ENCODE measurements around the gene SIRT7.
A peak's percentile ranks its signal among the peaks of the same experiment; 100 is the strongest.
"Not testable (repeated sequence)": the region's sequence is repeated elsewhere in the genome, so short reads cannot be mapped to it uniquely, and the experiment has no call there.

Gene SIRT7

DNA sequence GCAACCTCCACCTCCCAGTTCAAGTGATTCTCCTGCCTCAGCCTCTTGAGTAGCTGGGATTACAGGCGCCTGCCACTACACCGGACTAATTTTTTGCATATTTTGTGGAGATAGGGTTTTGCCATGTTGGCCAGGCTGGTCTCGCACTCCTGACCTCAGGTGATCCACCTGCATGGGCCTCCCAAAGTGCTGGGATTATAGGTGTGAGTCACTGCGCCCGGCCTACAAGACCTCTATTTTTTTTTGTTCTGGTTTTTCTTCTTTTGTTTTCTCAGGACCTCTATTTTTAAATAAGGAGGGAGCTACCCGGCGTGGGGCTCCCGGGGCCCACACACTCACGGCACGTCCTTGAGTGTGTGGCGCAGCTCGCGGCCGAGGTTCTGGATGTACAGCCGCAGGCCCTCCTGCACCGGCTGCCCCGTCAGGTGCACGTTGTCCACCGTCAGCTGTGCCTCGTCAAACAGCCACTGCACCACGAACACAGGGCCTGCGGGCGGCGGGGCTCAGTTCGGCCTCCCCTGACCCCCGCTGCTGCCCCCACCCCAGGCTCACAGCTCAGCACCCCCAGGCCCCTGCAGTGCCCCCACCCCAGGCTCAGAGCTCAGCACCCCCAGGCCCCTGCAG is 37.2 kb upstream of the SIRT7 start:
- no peak for DNase-seq (ENCODE audit: low spot score)

GRCh38 chr17:81954131-81955057 is 36.4 kb upstream of the SIRT7 start:
- DNase-seq (ENCODE audit: low spot score): no peak

GRCh38 chr17:81953443-81953842 is 35.5 kb upstream of the SIRT7 start:
- not testable (repeated sequence) for DNase-seq (ENCODE audit: low spot score)

GRCh38 chr17:81952792-81953228 is 34.8 kb upstream of the SIRT7 start:
- DNase-seq (ENCODE audit: low spot score): no peak

GRCh38 chr17:81951785-81952684 is 34.1 kb upstream of the SIRT7 start:
- no peak for DNase-seq (ENCODE audit: low spot score)

DNA sequence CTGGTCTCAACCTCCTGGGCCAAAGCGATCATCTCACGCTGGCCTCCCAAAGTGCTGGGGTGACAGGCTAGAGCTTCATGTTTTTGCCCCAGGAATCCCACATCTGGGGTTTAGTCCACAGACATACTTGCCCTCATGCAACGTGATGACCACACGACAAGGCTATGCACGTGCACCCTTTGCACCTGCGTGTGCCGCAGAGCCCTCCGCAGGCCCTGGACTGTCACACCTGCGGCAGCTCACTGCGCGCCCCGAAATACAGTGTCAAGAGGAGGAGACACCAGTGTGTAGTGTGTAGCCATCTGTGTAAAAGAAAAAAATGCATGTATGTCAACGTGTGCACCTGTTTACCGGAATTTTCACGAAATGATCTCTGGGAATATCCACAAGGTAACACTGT is 32.5 kb upstream of the SIRT7 start:
- no peak for DNase-seq (ENCODE audit: low spot score)

GRCh38 chr17:81948635-81949378 is 30.8 kb upstream of the SIRT7 start:
- DNase-seq (ENCODE audit: low spot score): no peak

DNA sequence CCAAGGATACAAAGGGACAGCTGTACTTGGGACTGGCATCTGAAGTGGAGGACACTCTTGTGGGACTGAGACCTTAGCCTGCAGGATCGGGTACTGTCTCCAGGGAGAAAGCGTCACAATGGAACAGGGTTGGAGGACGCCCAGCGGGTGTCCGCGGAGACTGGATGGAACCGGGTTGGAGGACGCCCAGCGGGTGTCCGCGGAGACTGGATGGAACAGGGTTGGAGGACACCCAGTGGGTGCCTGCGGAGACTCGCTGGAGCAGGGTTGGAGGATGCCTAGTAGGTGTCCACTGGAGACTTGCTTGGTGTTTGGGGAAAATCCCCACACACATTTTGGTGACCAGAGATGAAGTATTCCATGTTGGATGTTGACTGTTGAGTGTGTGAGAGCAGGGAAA is 29.2 kb upstream of the SIRT7 start, which contains the start of gene MYADML2:
Gene MYADML2, minus strand, starts transcription at position 45 of the 400 bp plus-strand sequence. CDS start 5,492 bp downstream, outside the sequence.
- DNase-seq (ENCODE audit: low spot score): no peak

DNA sequence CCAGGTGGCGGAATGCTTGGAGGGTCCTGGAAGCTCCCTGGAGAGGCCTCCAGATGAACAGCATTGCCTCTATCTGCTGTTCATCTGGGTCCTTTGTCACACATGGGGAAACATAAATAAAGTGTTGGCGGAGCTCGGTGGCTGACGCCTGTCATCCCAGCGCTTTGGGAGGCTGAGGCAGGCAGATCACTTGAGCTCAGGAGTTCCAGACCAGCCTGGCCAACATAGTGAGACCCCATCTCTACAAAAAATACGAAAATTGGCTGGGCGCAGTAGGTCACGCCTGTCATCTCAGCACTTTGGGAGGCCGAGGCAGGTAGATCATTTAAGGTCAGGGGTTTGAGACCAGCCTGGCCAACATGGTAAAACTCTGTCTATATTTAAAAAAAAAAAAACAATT is 26.9 kb upstream of the SIRT7 start:
- no peak for DNase-seq (ENCODE audit: low spot score)

- no peak for DNase-seq (ENCODE audit: low spot score)
Observed at GRCh38 chr17:81942167-81942553, 24.2 kb upstream of the SIRT7 start.

GRCh38 chr17:81941484-81942166 is 23.6 kb upstream of the SIRT7 start:
- DNase-seq (ENCODE audit: low spot score): no peak

DNA sequence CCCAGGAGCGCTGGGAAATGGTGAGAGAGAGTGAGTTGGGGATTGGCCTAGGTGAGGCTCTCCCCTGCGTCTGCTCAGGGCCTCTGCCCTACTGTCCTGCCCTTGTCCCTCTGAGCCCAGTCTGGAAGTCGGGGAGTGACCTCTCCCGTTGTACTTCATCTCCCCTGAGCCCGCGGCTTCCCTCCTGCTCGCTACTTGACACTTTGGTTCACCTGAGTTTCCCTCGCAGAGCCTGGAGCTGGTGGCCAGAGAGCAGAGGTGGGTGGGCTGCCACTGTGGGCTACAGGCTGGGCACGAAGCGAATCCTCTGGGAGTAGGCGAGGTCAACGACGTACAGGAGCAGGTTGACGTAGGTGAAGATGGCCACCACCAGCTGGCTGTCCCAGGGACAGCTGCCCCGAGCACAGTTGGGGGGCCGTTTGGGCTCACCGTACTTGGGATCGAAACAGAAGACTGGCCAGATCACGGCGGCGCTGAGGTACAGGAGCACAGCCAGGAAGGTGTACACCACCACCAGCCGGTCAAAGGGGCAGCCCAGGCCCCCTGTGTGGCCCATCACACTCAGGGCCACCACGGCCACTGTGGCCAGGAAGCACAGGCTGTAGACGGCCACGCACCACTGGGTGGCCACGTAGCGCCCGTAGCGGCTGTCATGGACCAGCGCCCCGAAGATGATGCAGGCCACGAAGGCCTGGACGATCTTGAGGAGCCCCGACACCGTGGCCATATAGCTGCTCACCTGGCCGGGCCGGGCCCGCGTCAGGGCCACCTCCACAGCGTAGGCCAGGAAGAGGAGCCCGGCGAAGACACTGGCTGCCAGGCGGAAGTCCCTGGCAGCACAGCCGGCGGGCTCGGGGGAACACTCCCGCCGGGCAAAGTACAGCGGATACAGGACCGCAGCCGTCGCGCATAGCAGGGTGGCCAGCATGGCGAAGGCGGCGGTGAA is 22.8 kb upstream of the SIRT7 start:
- no peak for DNase-seq (ENCODE audit: low spot score)

- DNase-seq (ENCODE audit: low spot score): peak; percentile 46
Observed at GRCh38 chr17:81939881-81940385, 22.0 kb upstream of the SIRT7 start.

GRCh38 chr17:81939218-81939617 is 21.2 kb upstream of the SIRT7 start:
- DNase-seq (ENCODE audit: low spot score): no peak

DNA sequence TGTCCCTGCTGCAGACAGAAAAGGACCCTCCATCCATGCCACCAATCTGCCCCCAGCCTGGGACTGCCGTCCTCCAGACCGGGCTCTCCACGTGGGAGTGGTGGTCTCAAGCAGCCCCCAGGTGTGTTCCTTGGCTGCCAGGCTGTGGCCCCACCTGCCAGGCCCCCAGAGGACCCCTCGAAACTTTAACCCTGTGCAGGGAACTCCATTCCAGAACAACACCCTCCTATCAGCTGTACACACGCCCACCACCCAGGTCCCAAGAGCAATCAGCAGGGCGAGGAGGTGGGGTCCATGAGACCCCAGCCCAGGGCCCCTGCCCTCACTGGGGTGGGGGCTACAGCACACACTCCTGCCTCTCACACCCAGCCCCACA is 17.7 kb upstream of the SIRT7 start:
- DNase-seq (ENCODE audit: low spot score): no peak

GRCh38 chr17:81934850-81935708 is 17.1 kb upstream of the SIRT7 start:
- DNase-seq (ENCODE audit: low spot score): no peak

- no peak for DNase-seq (ENCODE audit: low spot score)
Observed at GRCh38 chr17:81934098-81934757, 16.3 kb upstream of the SIRT7 start.

DNA sequence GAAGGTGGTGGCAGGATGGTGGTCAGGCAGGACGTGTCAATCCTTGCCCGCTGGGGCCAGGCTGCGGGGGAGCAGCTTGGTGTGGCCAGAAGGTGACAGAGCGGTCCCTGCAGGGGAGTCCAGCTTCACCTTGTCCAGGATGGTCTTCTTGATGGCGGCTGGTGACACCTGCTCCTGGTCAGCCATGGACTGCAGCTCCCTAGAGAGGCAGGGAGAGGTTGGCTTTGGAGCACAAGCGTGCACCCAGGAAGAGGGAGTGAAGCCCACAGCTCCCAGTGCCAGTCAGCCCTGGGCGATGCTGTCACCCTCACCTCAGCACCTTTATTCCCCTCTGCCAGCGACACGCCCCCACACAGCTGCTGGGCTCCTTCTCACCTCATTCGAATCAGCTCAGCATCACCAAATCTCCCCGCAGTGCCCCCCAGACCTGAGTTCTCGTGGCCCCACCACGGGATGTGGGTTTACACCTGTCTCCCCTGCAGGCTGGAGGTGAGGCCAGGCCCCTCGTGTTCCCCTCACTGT is 15.3 kb upstream of the SIRT7 start:
- DNase-seq (ENCODE audit: low spot score): no peak
